CD4-positive, alpha-beta memory T cell (primary cell): Measurements from ENCODE around the gene RNF141. TPM values are rescaled to one million over a fixed set of nuclear protein-coding genes. Genes with fewer than 3 reads are reported as not detected.

Experiments used
- CTCF ChIA-PET: fragments of 350-600 bp; sonication (Branson Sonifier 250); formaldehyde crosslinking; loops from one replicate; lab custom pipeline; 2021; ENCODE audit warnings: inconsistent platforms; ENCODE audit not compliant: partially characterized antibody; lab: Charles Lee
- POLR2A ChIA-PET: fragments of 350-600 bp; sonication (Branson Sonifier 250); formaldehyde crosslinking; loops from one replicate; lab custom pipeline; 2021; ENCODE audit not compliant: partially characterized antibody; lab: Charles Lee
- DNase-seq, 5 donors: peaks; one replicate each; pipeline versions ENCODE4 v3.0.0 to v3.0.0-alpha.2; 2020 to 2022; ENCODE audit warnings: mixed read lengths in 1 of 5
- H3K27ac ChIP-seq: one replicate; pipeline ENCODE4 v1.7.0; 2013; ENCODE audit warnings: low read depth, low read length
- H3K27me3 ChIP-seq: 2 replicates; pipeline ENCODE4 v1.7.0; 2013; ENCODE audit warnings: mild to moderate bottlenecking, low read length, moderate library complexity; ENCODE audit not compliant: insufficient read depth
- H3K36me3 ChIP-seq: 2 replicates; pipeline ENCODE4 v1.7.0; 2013; ENCODE audit warnings: mild to moderate bottlenecking, low read length, moderate library complexity; ENCODE audit not compliant: insufficient read depth
- H3K4me1 ChIP-seq: 2 replicates; pipeline ENCODE4 v1.7.0; 2013; ENCODE audit warnings: mild to moderate bottlenecking, low read length, moderate library complexity; ENCODE audit not compliant: insufficient read depth
- H3K4me3 ChIP-seq, 2 donors: one replicate each; pipeline ENCODE4 v1.7.0; 2013; ENCODE audit warnings: low read length in 2 of 2, mild to moderate bottlenecking in 1 of 2
- H3K9me3 ChIP-seq, 2 donors: one replicate each; pipeline ENCODE4 v1.7.0; 2013; ENCODE audit warnings: low read length in 2 of 2, control low read depth in 1 of 2; ENCODE audit not compliant: control insufficient read depth in 1 of 2
- H3K27ac Mint-ChIP-seq, 7 donors: one replicate each; pipeline ENCODE4 v1.8.0; 2020 to 2021; ENCODE audit warnings: mixed read lengths in 7 of 7, mild to moderate bottlenecking in 6 of 7, inconsistent platforms in 3 of 7, moderate library complexity in 3 of 7
- H3K27me3 Mint-ChIP-seq, 2 donors: one replicate each; pipeline ENCODE4 v1.8.0; 2020 to 2021; ENCODE audit warnings: mixed read lengths in 2 of 2
- H3K36me3 Mint-ChIP-seq, 2 donors: one replicate each; pipeline ENCODE4 v1.8.0; 2020 to 2021; ENCODE audit warnings: mixed read lengths in 2 of 2, inconsistent platforms in 1 of 2, mild to moderate bottlenecking in 1 of 2
- H3K4me1 Mint-ChIP-seq, 4 donors: one replicate each; pipeline ENCODE4 v1.8.0; 2020 to 2021; ENCODE audit warnings: mixed read lengths in 4 of 4, mild to moderate bottlenecking in 1 of 4
- H3K4me3 Mint-ChIP-seq, 8 donors: one replicate each; pipeline ENCODE4 v1.8.0; 2020 to 2021; ENCODE audit warnings: mixed read lengths in 8 of 8, mild to moderate bottlenecking in 7 of 8, moderate library complexity in 6 of 8, inconsistent platforms in 3 of 8
- H3K9me3 Mint-ChIP-seq, 8 donors: one replicate each; pipeline ENCODE4 v1.8.0; 2020 to 2021; ENCODE audit warnings: mixed read lengths in 8 of 8, mild to moderate bottlenecking in 5 of 8, inconsistent platforms in 3 of 8, moderate library complexity in 1 of 8
- intact Hi-C: fragments of 100-400 bp; cut with micrococcal nuclease; formaldehyde crosslinking; loops from one replicate; pipeline ENCODE4 v1.15.1; 2023
- polyA plus RNA-seq, 2 donors: library from polyadenylated mRNA; unstranded; fragments of 300-500 nt; fragmentation: Illumina TruSeq; gene quantifications; one replicate each; pipeline ENCODE4 v1.2.3, GENCODE V29; 2021
- total RNA-seq, 2 experiments: library from RNA; stranded (reverse); gene quantifications; one replicate each; pipeline ENCODE4 v1.2.3, GENCODE V29; 2021

RNF141 gene
- total and polyA plus RNA-seq, 4 experiments from 2014 or later: 15.6 to 24.8 (median 17.4) TPM

- no peaks in the 10 kb centered on the region for H3K27me3 ChIP-seq
- intact Hi-C loops: no loop called here
- no peaks in the 10 kb centered on the region for H3K4me1 ChIP-seq
- DNase-seq: no peak
- H3K27ac ChIP-seq: no peak overlapping the region
- Mint-ChIP-seq H3K36me3 (peaks cover 56 to 90% of the 10 kb centered on the region in 2 donors), H3K4me3 (no peak overlapping the region), H3K9me3 (no peaks in the 10 kb centered on the region), H3K27me3 (no peaks in the 10 kb centered on the region), H3K4me1 (peaks cover 0 to 3% (median under 1%) of the 10 kb centered on the region in 4 donors), H3K27ac (peak overlapping the region in 1 of 7 donors; percentile 68)
- no peak overlapping the region for H3K4me3 ChIP-seq
- CTCF ChIA-PET: interaction anchor here (1.0 to 1.5 kb wide), 3 partner anchors 17 to 88 kb away, joined by 3 to 4 read pairs (median 3); partner anchors contain the start of gene RNF141
- POLR2A ChIA-PET: interaction anchor here (0.7 kb wide), 1 partner anchor 229 kb away, joined by 3 read pairs; no protein-coding TSS in a partner anchor
- peaks cover 82% of the 10 kb centered on the region for H3K36me3 ChIP-seq
- H3K9me3 ChIP-seq: no peaks in the 10 kb centered on the region
Observed at GRCh38 chr11:10500757-10501684, 40.0 kb downstream of the RNF141 start.

- POLR2A ChIA-PET: no interaction called here
Observed at GRCh38 chr11:10499874-10500601, 40.9 kb downstream of the RNF141 start.

GRCh38 chr11:10499452-10499851, 41.5 kb downstream of the RNF141 start:
- Histone ChIP-seq H3K27ac (no peak overlapping the region), H3K9me3 (no peaks in the 10 kb centered on the region), H3K27me3 (no peaks in the 10 kb centered on the region), H3K36me3 (peaks cover 80% of the 10 kb centered on the region), H3K4me1 (no peaks in the 10 kb centered on the region), H3K4me3 (no peak overlapping the region)
- no peaks in the 10 kb centered on the region for H3K27me3 Mint-ChIP-seq
- H3K4me1 Mint-ChIP-seq: peaks cover 0 to 3% (median under 1%) of the 10 kb centered on the region in 4 donors
- intact Hi-C loops: no loop called here
- no peak overlapping the region for H3K4me3 Mint-ChIP-seq
- H3K36me3 Mint-ChIP-seq: peaks cover 49 to 84% of the 10 kb centered on the region in 2 donors
- no peaks in the 10 kb centered on the region for H3K9me3 Mint-ChIP-seq
- no peak for DNase-seq
- H3K27ac Mint-ChIP-seq: peak overlapping the region in 2 of 7 donors; percentile 12 to 17
- POLR2A ChIA-PET: no interaction called here
- CTCF ChIA-PET: interaction anchor here (1.8 kb wide), 1 partner anchor 85 kb away, joined by 6 read pairs; no protein-coding TSS in a partner anchor

More at GRCh38 chr11:10499874-10500601, 40.9 kb downstream of the RNF141 start:
- Mint-ChIP-seq H3K36me3 (peaks cover 50 to 84% of the 10 kb centered on the region in 2 donors), H3K9me3 (no peaks in the 10 kb centered on the region), H3K4me1 (peaks cover 0 to 3% (median under 1%) of the 10 kb centered on the region in 4 donors), H3K27me3 (no peaks in the 10 kb centered on the region), H3K4me3 (no peak overlapping the region), H3K27ac (peak overlapping the region in 2 of 7 donors; percentile 70 to 80)
- H3K4me3 ChIP-seq: no peak overlapping the region
- H3K27me3 ChIP-seq: no peaks in the 10 kb centered on the region
- CTCF ChIA-PET: no interaction called here
- peaks cover 79% of the 10 kb centered on the region for H3K36me3 ChIP-seq
- DNase-seq: no peak
- H3K4me1 ChIP-seq: no peaks in the 10 kb centered on the region
- H3K9me3 ChIP-seq: no peaks in the 10 kb centered on the region
- intact Hi-C loops: no loop called here
- no peak overlapping the region for H3K27ac ChIP-seq

- Histone ChIP-seq H3K4me3 (no peak overlapping the region), H3K36me3 (peaks cover 78% of the 10 kb centered on the region), H3K4me1 (no peaks in the 10 kb centered on the region), H3K9me3 (no peaks in the 10 kb centered on the region), H3K27ac (no peak overlapping the region), H3K27me3 (no peaks in the 10 kb centered on the region)
- Mint-ChIP-seq H3K4me1 (peaks cover 0 to 3% (median under 1%) of the 10 kb centered on the region in 4 donors), H3K27ac (no peak overlapping the region), H3K9me3 (no peaks in the 10 kb centered on the region), H3K36me3 (peaks cover 47 to 84% of the 10 kb centered on the region in 2 donors), H3K4me3 (no peak overlapping the region), H3K27me3 (no peaks in the 10 kb centered on the region)
- no peak for DNase-seq
- CTCF ChIA-PET: interaction anchor here (1.5 to 1.8 kb wide), 2 partner anchors 47 to 84 kb away, joined by 4 to 6 read pairs; no protein-coding TSS in a partner anchor
- POLR2A ChIA-PET: no interaction called here
- intact Hi-C loops: no loop called here
Observed at GRCh38 chr11:10498426-10499250, 42.3 kb downstream of the RNF141 start.

GRCh38 chr11:10498022-10498400, 43.0 kb downstream of the RNF141 start:
- Histone ChIP-seq H3K27ac (no peak overlapping the region), H3K4me1 (no peaks in the 10 kb centered on the region), H3K9me3 (no peaks in the 10 kb centered on the region), H3K4me3 (no peak overlapping the region), H3K27me3 (no peaks in the 10 kb centered on the region), H3K36me3 (peaks cover 82% of the 10 kb centered on the region)
- CTCF ChIA-PET: interaction anchor here (1.5 to 2.3 kb wide), 4 partner anchors 17 to 84 kb away, joined by 4 to 6 read pairs (median 5); no protein-coding TSS in a partner anchor
- Mint-ChIP-seq H3K27me3 (no peaks in the 10 kb centered on the region), H3K27ac (no peak overlapping the region), H3K4me3 (no peak overlapping the region), H3K36me3 (peaks cover 44 to 83% of the 10 kb centered on the region in 2 donors), H3K9me3 (no peaks in the 10 kb centered on the region), H3K4me1 (peaks cover 0 to 3% (median under 1%) of the 10 kb centered on the region in 4 donors)
- POLR2A ChIA-PET: no interaction called here
- intact Hi-C loops: no loop called here
- no peak for DNase-seq

- Histone ChIP-seq H3K4me3 (no peak overlapping the region), H3K27ac (no peak overlapping the region), H3K36me3 (peaks cover 80% of the 10 kb centered on the region), H3K9me3 (no peaks in the 10 kb centered on the region), H3K4me1 (no peaks in the 10 kb centered on the region), H3K27me3 (no peaks in the 10 kb centered on the region)
- DNase-seq: no peak
- no peaks in the 10 kb centered on the region for H3K27me3 Mint-ChIP-seq
- ChIA-PET POLR2A (no interaction called here), CTCF (interaction anchor here (1.5 to 2.3 kb wide), 4 partner anchors 17 to 83 kb away, joined by 4 to 6 read pairs (median 5); no protein-coding TSS in a partner anchor)
- peaks cover 0 to 3% (median under 1%) of the 10 kb centered on the region in 4 donors for H3K4me1 Mint-ChIP-seq
- H3K36me3 Mint-ChIP-seq: peaks cover 43 to 83% of the 10 kb centered on the region in 2 donors
- no peak overlapping the region for H3K4me3 Mint-ChIP-seq
- no peaks in the 10 kb centered on the region for H3K9me3 Mint-ChIP-seq
- peak overlapping the region in 2 of 7 donors; percentile 55 to 57 for H3K27ac Mint-ChIP-seq
- intact Hi-C loops: no loop called here
Observed at GRCh38 chr11:10497371-10498021, 43.5 kb downstream of the RNF141 start.
